ENCODE measurements around the gene SH3RF2.

Gene SH3RF2

DNA sequence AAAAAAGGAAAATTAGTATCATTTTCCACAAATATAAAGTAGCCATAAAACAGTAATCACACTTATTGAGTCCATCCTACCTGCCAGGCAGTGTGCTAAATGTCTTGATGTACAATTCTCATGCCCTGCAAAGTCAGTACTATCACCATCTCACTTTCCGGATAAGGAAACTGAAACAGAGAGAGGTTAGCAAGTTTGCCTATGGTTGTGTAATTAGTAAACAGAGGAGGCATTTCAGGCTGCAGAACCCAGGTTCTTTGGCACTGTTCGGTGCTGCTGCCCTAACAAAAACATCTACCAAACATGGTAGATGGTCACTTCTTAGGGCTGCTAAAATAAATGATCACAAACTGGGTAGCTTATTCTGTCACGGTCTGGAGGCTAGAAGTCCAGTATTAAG is 146.4 kb downstream of the SH3RF2 start:
- no peak overlapping the region for H3K4me2 ChIP-seq (ENCODE audit: insufficient read depth, low read length)

GRCh38 chr5:146084376-146084775 is 148.0 kb downstream of the SH3RF2 start:
- no peaks in the 10 kb centered on the region for H3K36me3 ChIP-seq (ENCODE audit: insufficient read depth, low read length)
- no peak overlapping the region for H3K4me3 ChIP-seq (ENCODE audit: low read depth in 1 of 2, low read length in 2 of 2)
- H2AFZ ChIP-seq (ENCODE audit: low read depth, low read length) = no peak overlapping the region
- no peak overlapping the region for H3K9ac ChIP-seq (ENCODE audit: low read depth, low read length)
- no peak for ATAC-seq (ENCODE audit: insufficient read depth, low read depth)
- no peak overlapping the region for H3K27ac ChIP-seq (ENCODE audit: low read length)
- no peaks in the 10 kb centered on the region for H3K79me2 ChIP-seq (ENCODE audit: insufficient read depth, low read length)
- H3K4me2 ChIP-seq (ENCODE audit: insufficient read depth, low read length) = no peak overlapping the region
- DNase-seq = no peak
- no peaks in the 10 kb centered on the region for H3K9me3 ChIP-seq (ENCODE audit: insufficient read depth, low read length, severe bottlenecking)
- H3K4me1 ChIP-seq (ENCODE audit: insufficient read depth, low read length) = no peaks in the 10 kb centered on the region
- peaks cover 6% of the 10 kb centered on the region for H3K27me3 ChIP-seq (ENCODE audit: insufficient read depth, low read length, poor library complexity)
- no peaks in the 10 kb centered on the region for H4K20me1 ChIP-seq (ENCODE audit: insufficient read depth, low read length)
- TF ChIP-seq EZH2 (IDR thresholded peaks at IDR 0.05; ENCODE audit: borderline replicate concordance, low read depth, low read length, severe bottlenecking) = no peak
- TF ChIP-seq, protein P1, sequence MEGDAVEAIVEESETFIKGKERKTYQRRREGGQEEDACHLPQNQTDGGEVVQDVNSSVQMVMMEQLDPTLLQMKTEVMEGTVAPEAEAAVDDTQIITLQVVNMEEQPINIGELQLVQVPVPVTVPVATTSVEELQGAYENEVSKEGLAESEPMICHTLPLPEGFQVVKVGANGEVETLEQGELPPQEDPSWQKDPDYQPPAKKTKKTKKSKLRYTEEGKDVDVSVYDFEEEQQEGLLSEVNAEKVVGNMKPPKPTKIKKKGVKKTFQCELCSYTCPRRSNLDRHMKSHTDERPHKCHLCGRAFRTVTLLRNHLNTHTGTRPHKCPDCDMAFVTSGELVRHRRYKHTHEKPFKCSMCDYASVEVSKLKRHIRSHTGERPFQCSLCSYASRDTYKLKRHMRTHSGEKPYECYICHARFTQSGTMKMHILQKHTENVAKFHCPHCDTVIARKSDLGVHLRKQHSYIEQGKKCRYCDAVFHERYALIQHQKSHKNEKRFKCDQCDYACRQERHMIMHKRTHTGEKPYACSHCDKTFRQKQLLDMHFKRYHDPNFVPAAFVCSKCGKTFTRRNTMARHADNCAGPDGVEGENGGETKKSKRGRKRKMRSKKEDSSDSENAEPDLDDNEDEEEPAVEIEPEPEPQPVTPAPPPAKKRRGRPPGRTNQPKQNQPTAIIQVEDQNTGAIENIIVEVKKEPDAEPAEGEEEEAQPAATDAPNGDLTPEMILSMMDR (IDR thresholded peaks at IDR 0.05; ENCODE audit: borderline replicate concordance, extremely low read depth, low read length, poor library complexity, severe bottlenecking) = no peak

More for the DNA sequence above, 146.4 kb downstream of the SH3RF2 start:
- DNase-seq (no peak), ATAC-seq (ENCODE audit: insufficient read depth, low read depth) (no peak)
- Histone ChIP-seq H3K4me1 (ENCODE audit: insufficient read depth, low read length) (no peaks in the 10 kb centered on the region), H2AFZ (ENCODE audit: low read depth, low read length) (no peak overlapping the region), H4K20me1 (ENCODE audit: insufficient read depth, low read length) (no peaks in the 10 kb centered on the region), H3K36me3 (ENCODE audit: insufficient read depth, low read length) (no peaks in the 10 kb centered on the region), H3K27me3 (ENCODE audit: insufficient read depth, low read length, poor library complexity) (peaks cover 12% of the 10 kb centered on the region), H3K27ac (ENCODE audit: low read length) (no peak overlapping the region), H3K4me3 (ENCODE audit: low read depth in 1 of 2, low read length in 2 of 2) (no peak overlapping the region), H3K79me2 (ENCODE audit: insufficient read depth, low read length) (no peaks in the 10 kb centered on the region), H3K9me3 (ENCODE audit: insufficient read depth, low read length, severe bottlenecking) (no peaks in the 10 kb centered on the region), H3K9ac (ENCODE audit: low read depth, low read length) (no peak overlapping the region)
- no peak for TF ChIP-seq EZH2 (IDR thresholded peaks at IDR 0.05; ENCODE audit: borderline replicate concordance, low read depth, low read length, severe bottlenecking)

GRCh38 chr5:146088098-146088497 is 151.7 kb downstream of the SH3RF2 start:
- no peaks in the 10 kb centered on the region for H3K27me3 ChIP-seq (ENCODE audit: insufficient read depth, low read length, poor library complexity)

GRCh38 chr5:146089287-146089686 is 152.9 kb downstream of the SH3RF2 start:
- Histone ChIP-seq H3K9ac (ENCODE audit: low read depth, low read length) (no peak overlapping the region), H3K27me3 (ENCODE audit: insufficient read depth, low read length, poor library complexity) (no peaks in the 10 kb centered on the region), H4K20me1 (ENCODE audit: insufficient read depth, low read length) (no peaks in the 10 kb centered on the region), H3K9me3 (ENCODE audit: insufficient read depth, low read length, severe bottlenecking) (no peaks in the 10 kb centered on the region), H3K27ac (ENCODE audit: low read length) (no peak overlapping the region), H3K4me2 (ENCODE audit: insufficient read depth, low read length) (no peak overlapping the region), H3K36me3 (ENCODE audit: insufficient read depth, low read length) (no peaks in the 10 kb centered on the region), H3K4me1 (ENCODE audit: insufficient read depth, low read length) (no peaks in the 10 kb centered on the region), H3K79me2 (ENCODE audit: insufficient read depth, low read length) (no peaks in the 10 kb centered on the region), H3K4me3 (ENCODE audit: low read depth in 1 of 2, low read length in 2 of 2) (no peak overlapping the region), H2AFZ (ENCODE audit: low read depth, low read length) (no peak overlapping the region)
- DNase-seq (no peak), ATAC-seq (ENCODE audit: insufficient read depth, low read depth) (no peak)
- TF ChIP-seq EZH2 (IDR thresholded peaks at IDR 0.05; ENCODE audit: borderline replicate concordance, low read depth, low read length, severe bottlenecking) = no peak
- TF ChIP-seq, protein P1 (IDR thresholded peaks at IDR 0.05; ENCODE audit: borderline replicate concordance, extremely low read depth, low read length, poor library complexity, severe bottlenecking) = no peak

More at GRCh38 chr5:146088098-146088497, 151.7 kb downstream of the SH3RF2 start:
- no peak overlapping the region for H3K4me3 ChIP-seq (ENCODE audit: low read depth in 1 of 2, low read length in 2 of 2)
- H3K9ac ChIP-seq (ENCODE audit: low read depth, low read length) = no peak overlapping the region
- no peaks in the 10 kb centered on the region for H4K20me1 ChIP-seq (ENCODE audit: insufficient read depth, low read length)
- no peaks in the 10 kb centered on the region for H3K4me1 ChIP-seq (ENCODE audit: insufficient read depth, low read length)
- DNase-seq (no peak), ATAC-seq (ENCODE audit: insufficient read depth, low read depth) (no peak)
- H3K27ac ChIP-seq (ENCODE audit: low read length) = no peak overlapping the region
- TF ChIP-seq EZH2 (IDR thresholded peaks at IDR 0.05; ENCODE audit: borderline replicate concordance, low read depth, low read length, severe bottlenecking) = no peak
- TF ChIP-seq, protein P1 (IDR thresholded peaks at IDR 0.05; ENCODE audit: borderline replicate concordance, extremely low read depth, low read length, poor library complexity, severe bottlenecking) = no peak
- H2AFZ ChIP-seq (ENCODE audit: low read depth, low read length) = no peak overlapping the region
- no peaks in the 10 kb centered on the region for H3K36me3 ChIP-seq (ENCODE audit: insufficient read depth, low read length)
- no peak overlapping the region for H3K4me2 ChIP-seq (ENCODE audit: insufficient read depth, low read length)
- H3K79me2 ChIP-seq (ENCODE audit: insufficient read depth, low read length) = no peaks in the 10 kb centered on the region
- no peaks in the 10 kb centered on the region for H3K9me3 ChIP-seq (ENCODE audit: insufficient read depth, low read length, severe bottlenecking)

Measured in DND-41 (cell line).